Right lobe of liver (tissue), 6 donors: ENCODE data around the gene GPC6. TPM values are rescaled to one million over a fixed set of nuclear protein-coding genes. Genes with fewer than 3 reads are reported as not detected.

Source experiments
- ATAC-seq, 4 donors: fragments of 200-7000 bp; cut with Tn5 transposase; one replicate each; pipeline ENCODE4 v1.9.1; 2020; ENCODE audit warnings: mild to moderate bottlenecking in 4 of 4, moderate library complexity in 4 of 4
- DNase-seq, 3 donors: peaks; one replicate each; pipeline ENCODE4 v3.0.0-alpha.2; 2020
- H3K27ac ChIP-seq, 3 donors: fragments of 200-600 bp; one replicate each; pipeline ENCODE4 v1.8.0; 2022
- H3K27me3 ChIP-seq, 2 donors: fragments of 200-600 bp; one replicate each; pipeline ENCODE4 v1.8.0; 2022
- H3K36me3 ChIP-seq, 4 donors: fragments of 200-600 bp; sonication (generic) in 1 of 4; one replicate each; pipeline versions ENCODE4 v1.5.1 to v1.8.0; 2017 to 2022; ENCODE audit warnings: control low read depth in 1 of 4
- H3K4me1 ChIP-seq, 4 donors: fragments of 200-600 bp; sonication (generic) in 1 of 4; one replicate each; pipeline versions ENCODE4 v1.5.1 to v1.8.0; 2017 to 2022; ENCODE audit warnings: control low read depth in 1 of 4
- H3K4me3 ChIP-seq, 3 donors: fragments of 200-600 bp; one replicate each; pipeline ENCODE4 v1.8.0; 2022
- H3K9me3 ChIP-seq, 4 donors: fragments of 200-600 bp; sonication (generic) in 1 of 4; one replicate each; pipeline versions ENCODE4 v1.5.1 to v1.8.0; 2017 to 2022; ENCODE audit warnings: control low read depth in 1 of 4
- CTCF ChIP-seq, 4 donors: fragments of 200-600 bp in 3 of 4; fragments of 450-650 bp in 1 of 4; IDR thresholded peaks; one replicate each; pipeline versions ENCODE4 v1.5.1 to v1.8.0; 2016 to 2022; ENCODE audit warnings: antibody characterized with exemption in 4 of 4, mild to moderate bottlenecking in 2 of 4
- POLR2A ChIP-seq: fragments of 450-650 bp; IDR thresholded peaks from one replicate; pipeline ENCODE4 v1.6.1; 2017; ENCODE audit warnings: antibody characterized with exemption, mild to moderate bottlenecking
- WGBS: methylation state at CpG from one replicate; pipeline ENCODE4 v1.1.6; 2018; ENCODE audit warnings: low coverage, low lambda C conversion rate; ENCODE audit not compliant: insufficient coverage; ENCODE audit errors: missing lambda C conversion rate; 5-methylcytosine and 5-hydroxymethylcytosine counted together
- intact Hi-C, 2 donors: fragments of 100-400 bp; cut with DNase I; formaldehyde crosslinking; loops; one replicate each; pipeline versions ENCODE4 v1.11.2 to v1.14.1; 2022
- total RNA-seq, 6 experiments: library from RNA; depleted of rRNA in 2 of 6; stranded (reverse); fragments of >200 nt in 2 of 6; fragmentation: NEBNext Ultra II Directional in 3 of 6; extraction: Animal tissue kit (Norgen Biotek cat#: 25700) in 3 of 6; gene quantifications; one replicate each; pipeline versions ENCODE4 v1.1.0 to v1.2.4, GENCODE V29; 2016 to 2023
- donor health status: DM: no; HTN: yes; CAD: no.
- donor health status: DM: no; HTN: no; CAD: no.
- donor health status: DM: no; HTN: no; CAD: no.
- donor health status: DM: no; HTN: yes; CAD: no.
- donor health status: DM: no; HTN: yes; CAD: no.

Gene GPC6
- total RNA-seq, 6 experiments from 2014 or later = 18.6 to 30.1 (median 20.2) TPM

- WGBS = 6% methylated on average over 2 of the region's 2 CpGs
- ATAC-seq (peak; percentile 57 to 70 (median 63)), DNase-seq (no peak)
- H3K9me3 ChIP-seq = no peaks in the 10 kb centered on the region
- no peaks in the 10 kb centered on the region for H3K27me3 ChIP-seq
- TF ChIP-seq CTCF (IDR thresholded peaks at IDR 0.05) = no peak
- TF ChIP-seq POLR2A = no peak
- H3K27ac ChIP-seq = no peak overlapping the region
- H3K4me3 ChIP-seq = no peak overlapping the region
- peaks cover 0 to 13% (median 6%) of the 10 kb centered on the region in 4 donors for H3K4me1 ChIP-seq
- H3K36me3 ChIP-seq = no peaks in the 10 kb centered on the region
- intact Hi-C loops = no loop called here
Measured at GRCh38 chr13:94236132-94236531, 1009.5 kb downstream of the GPC6 start.

- intact Hi-C loops = no loop called here
- ATAC-seq (no peak), DNase-seq (no peak)
- Histone ChIP-seq H3K9me3 (no peaks in the 10 kb centered on the region), H3K4me3 (no peak overlapping the region), H3K4me1 (peaks cover 0 to 13% (median 6%) of the 10 kb centered on the region in 4 donors), H3K36me3 (no peaks in the 10 kb centered on the region), H3K27me3 (no peaks in the 10 kb centered on the region), H3K27ac (no peak overlapping the region)
- TF ChIP-seq POLR2A = no peak
Measured at GRCh38 chr13:94236872-94237271, 1010.3 kb downstream of the GPC6 start.

GRCh38 chr13:94239135-94239534 is 1012.5 kb downstream of the GPC6 start:
- DNase-seq = no peak
- intact Hi-C loops = no loop called here
- ATAC-seq = peak in 1 of 4 donors; percentile 30

GRCh38 chr13:94242554-94242953 is 1015.9 kb downstream of the GPC6 start:
- ATAC-seq (no peak), DNase-seq (no peak)
- Histone ChIP-seq H3K27ac (no peak overlapping the region), H3K9me3 (no peaks in the 10 kb centered on the region), H3K36me3 (no peaks in the 10 kb centered on the region), H3K4me1 (no peaks in the 10 kb centered on the region), H3K4me3 (no peak overlapping the region), H3K27me3 (no peaks in the 10 kb centered on the region)
- intact Hi-C loops = no loop called here
- TF ChIP-seq CTCF (IDR thresholded peaks at IDR 0.05) (no peak), POLR2A (no peak)

More at GRCh38 chr13:94239135-94239534, 1012.5 kb downstream of the GPC6 start:
- Histone ChIP-seq H3K27me3 (no peaks in the 10 kb centered on the region), H3K4me3 (no peak overlapping the region), H3K4me1 (peaks cover 0 to 13% (median 6%) of the 10 kb centered on the region in 4 donors), H3K9me3 (no peaks in the 10 kb centered on the region), H3K27ac (no peak overlapping the region), H3K36me3 (no peaks in the 10 kb centered on the region)
- TF ChIP-seq CTCF (IDR thresholded peaks at IDR 0.05) (no peak), POLR2A (no peak)
- WGBS = 47% methylated on average over 3 of the region's 3 CpGs

- no peak for TF ChIP-seq POLR2A
- TF ChIP-seq CTCF (IDR thresholded peaks at IDR 0.05) = no peak
- no peaks in the 10 kb centered on the region for H3K4me1 ChIP-seq
Measured at GRCh38 chr13:94243551-94243950, 1016.9 kb downstream of the GPC6 start.

More at GRCh38 chr13:94243551-94243950, 1016.9 kb downstream of the GPC6 start:
- Histone ChIP-seq H3K9me3 (no peaks in the 10 kb centered on the region), H3K27me3 (no peaks in the 10 kb centered on the region), H3K4me3 (no peak overlapping the region), H3K36me3 (no peaks in the 10 kb centered on the region), H3K27ac (no peak overlapping the region)
- no peak for ATAC-seq
- intact Hi-C loops = no loop called here
- DNase-seq = no peak
